22Rv1 (cell line): ENCODE results near the gene ELOVL5.

Experiments used
- H3K27ac ChIP-seq: fragments of 450-650 bp; 2 replicates; pipeline ENCODE4 v1.5.1; 2017
- ZFX ChIP-seq: fragments of 450-650 bp; IDR thresholded peaks from 2 replicates; pipeline ENCODE4 v1.6.1; 2017; ENCODE audit warnings: antibody characterized with exemption, borderline replicate concordance
- TF ChIP-seq, protein P1 (sequence below): fragments of 450-650 bp; IDR thresholded peaks from 2 replicates; pipeline ENCODE4 v1.5.1; 2017; ENCODE audit warnings: mild to moderate bottlenecking

The ELOVL5 gene

GRCh38 chr6:53301801-53302537, 46.8 kb downstream of the ELOVL5 start:
- TF ChIP-seq, protein P1, sequence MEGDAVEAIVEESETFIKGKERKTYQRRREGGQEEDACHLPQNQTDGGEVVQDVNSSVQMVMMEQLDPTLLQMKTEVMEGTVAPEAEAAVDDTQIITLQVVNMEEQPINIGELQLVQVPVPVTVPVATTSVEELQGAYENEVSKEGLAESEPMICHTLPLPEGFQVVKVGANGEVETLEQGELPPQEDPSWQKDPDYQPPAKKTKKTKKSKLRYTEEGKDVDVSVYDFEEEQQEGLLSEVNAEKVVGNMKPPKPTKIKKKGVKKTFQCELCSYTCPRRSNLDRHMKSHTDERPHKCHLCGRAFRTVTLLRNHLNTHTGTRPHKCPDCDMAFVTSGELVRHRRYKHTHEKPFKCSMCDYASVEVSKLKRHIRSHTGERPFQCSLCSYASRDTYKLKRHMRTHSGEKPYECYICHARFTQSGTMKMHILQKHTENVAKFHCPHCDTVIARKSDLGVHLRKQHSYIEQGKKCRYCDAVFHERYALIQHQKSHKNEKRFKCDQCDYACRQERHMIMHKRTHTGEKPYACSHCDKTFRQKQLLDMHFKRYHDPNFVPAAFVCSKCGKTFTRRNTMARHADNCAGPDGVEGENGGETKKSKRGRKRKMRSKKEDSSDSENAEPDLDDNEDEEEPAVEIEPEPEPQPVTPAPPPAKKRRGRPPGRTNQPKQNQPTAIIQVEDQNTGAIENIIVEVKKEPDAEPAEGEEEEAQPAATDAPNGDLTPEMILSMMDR, result no peak
- no peak for TF ChIP-seq ZFX
- peak overlapping the region; percentile 56 for H3K27ac ChIP-seq

DNA sequence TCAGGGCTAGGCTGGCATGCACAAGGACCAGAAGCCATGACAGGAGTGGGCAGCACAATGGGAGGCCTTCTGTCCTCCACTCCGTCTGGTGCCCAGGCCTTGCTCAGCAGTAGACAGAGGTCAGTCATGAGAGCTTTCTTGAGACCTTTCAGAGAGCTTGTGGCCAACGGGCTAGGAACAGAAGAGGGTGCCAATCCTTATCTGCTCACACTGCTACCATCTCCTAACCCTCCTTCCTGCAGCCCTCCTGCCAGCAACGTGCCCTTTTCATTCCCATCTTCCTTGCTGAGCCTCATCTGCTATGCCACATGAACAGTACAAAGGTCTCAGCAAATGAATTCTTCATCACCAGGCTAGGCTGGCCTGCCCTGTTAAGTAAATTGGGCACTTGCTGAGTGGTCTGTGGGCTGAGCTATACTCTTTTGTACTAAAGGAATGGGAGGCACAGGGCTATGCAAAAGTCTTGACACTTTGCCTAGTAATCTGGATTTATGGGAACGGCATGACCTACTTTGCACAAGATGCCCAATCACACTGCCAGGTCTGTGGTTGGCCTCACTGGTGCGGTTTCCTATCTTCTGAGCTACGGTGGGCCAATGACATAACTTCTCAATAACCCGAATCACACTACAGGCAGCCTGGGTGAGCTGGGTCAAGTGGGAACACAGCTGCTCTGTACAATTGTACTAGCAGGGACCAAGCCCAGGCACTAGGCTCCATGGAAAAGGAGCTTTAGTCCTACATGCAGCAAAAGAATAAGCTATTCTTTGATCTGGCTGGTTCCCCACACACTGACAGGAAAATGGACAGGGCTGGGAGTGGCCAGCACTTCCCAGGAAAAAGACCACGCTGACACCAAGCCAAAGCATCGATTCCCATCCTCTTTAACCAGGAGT, 47.8 kb downstream of the ELOVL5 start:
- TF ChIP-seq ZFX, result no peak
- TF ChIP-seq, protein P1, result no peak

GRCh38 chr6:53299331-53300005, 49.3 kb downstream of the ELOVL5 start:
- H3K27ac ChIP-seq, result no peak overlapping the region
- no peak for TF ChIP-seq ZFX

More for the DNA sequence above, 47.8 kb downstream of the ELOVL5 start:
- peak overlapping the region; percentile 56 for H3K27ac ChIP-seq

GRCh38 chr6:53297004-53297403, 51.7 kb downstream of the ELOVL5 start:
- no peak for TF ChIP-seq ZFX
- TF ChIP-seq, protein P1, result no peak
- no peak overlapping the region for H3K27ac ChIP-seq

DNA sequence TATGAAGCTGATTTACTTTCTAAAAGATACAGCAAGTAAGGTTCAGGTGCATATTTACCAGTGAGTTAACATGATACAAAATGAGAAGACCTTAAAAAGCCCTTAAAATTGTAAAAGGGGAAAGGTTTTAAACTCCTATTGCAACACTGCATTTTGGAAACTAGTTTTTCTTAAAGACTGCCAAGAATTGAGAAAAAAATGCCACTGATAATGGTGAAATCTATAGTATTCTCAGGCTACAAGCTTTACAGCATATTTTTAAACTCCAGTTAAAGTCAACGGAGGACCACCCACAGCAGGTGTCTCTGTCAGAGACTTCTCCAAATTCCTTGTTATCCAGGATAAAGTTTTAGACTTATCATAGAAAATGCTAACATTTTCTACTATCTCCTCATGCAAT, 53.6 kb downstream of the ELOVL5 start:
- no peak overlapping the region for H3K27ac ChIP-seq
- TF ChIP-seq, protein P1, result no peak
- TF ChIP-seq ZFX, result no peak

GRCh38 chr6:53294611-53295010, 54.1 kb downstream of the ELOVL5 start:
- no peak overlapping the region for H3K27ac ChIP-seq
- TF ChIP-seq, protein P1, result no peak
- no peak for TF ChIP-seq ZFX

- TF ChIP-seq, protein P1, result peak; percentile 44
- no peak for TF ChIP-seq ZFX
- H3K27ac ChIP-seq, result no peak overlapping the region
Measured at GRCh38 chr6:53294095-53294494, 54.7 kb downstream of the ELOVL5 start.
